Endothelial cell of umbilical vein (primary cell): ENCODE results near the gene VSTM4. TPM values are rescaled to one million over a fixed set of nuclear protein-coding genes. Genes with fewer than 3 reads are reported as not detected.

ENCODE experiments used
- BruUV-seq: library from RNA; stranded (reverse); fragments of 400-500 nt; replicated peaks from 2 replicates; lab custom pipeline; 2021; lab: Mats Ljungman, UMichigan
- CTCF ChIA-PET: fragments of 300-600, 350-600 bp; sonication (Branson Sonifier 250); formaldehyde crosslinking; loops from one replicate; lab custom pipeline; 2021; ENCODE audit warnings: antibody characterized with exemption, inconsistent platforms; lab: Charles Lee
- POLR2A ChIA-PET: fragments of 300-600, 350-600 bp; sonication (Branson Sonifier 250); formaldehyde crosslinking; loops from one replicate; lab custom pipeline; 2021; ENCODE audit warnings: antibody characterized with exemption, inconsistent platforms; lab: Charles Lee
- DNase-seq: peaks from one replicate; pipeline ENCODE4 v3.0.0-alpha.2; 2011; ENCODE audit warnings: low read depth, low spot score
- FAIRE-seq: peaks from 2 replicates; lab custom pipeline; 2011; peaks lifted over from hg19 to GRCh38; lab: Jason Lieb, UNC
- H2AFZ ChIP-seq: 2 replicates; pipeline ENCODE4 v1.6.0; 2012; ENCODE audit warnings: low read depth, low read length, control low read depth, inconsistent platforms
- H3K27ac ChIP-seq: 2 replicates; pipeline ENCODE4 v1.5.1; 2011; ENCODE audit warnings: low read depth, mild to moderate bottlenecking, control low read depth, low read length, moderate library complexity; ENCODE audit not compliant: insufficient read depth
- H3K27me3 ChIP-seq, 2 experiments: 2 replicates each; pipeline versions ENCODE4 v1.6.0 to v1.6.1; 2011; ENCODE audit warnings: low read length in 2 of 2, mixed read lengths in 1 of 2; ENCODE audit not compliant: control insufficient read depth in 2 of 2, insufficient read depth in 2 of 2
- H3K36me3 ChIP-seq, 2 experiments: 2 replicates in 1 of 2; 3 replicates in 1 of 2; pipeline ENCODE4 v1.5.1; 2011; ENCODE audit warnings: low read length in 2 of 2, mild to moderate bottlenecking in 1 of 2, moderate library complexity in 1 of 2; ENCODE audit not compliant: control insufficient read depth in 2 of 2, insufficient read depth in 2 of 2; ENCODE audit errors: extremely low read depth in 1 of 2
- H3K4me1 ChIP-seq: 3 replicates; pipeline ENCODE4 v1.5.1; 2011; ENCODE audit warnings: mild to moderate bottlenecking, low read length; ENCODE audit not compliant: control insufficient read depth, insufficient read depth; ENCODE audit errors: extremely low read depth
- H3K4me2 ChIP-seq: 2 replicates; pipeline ENCODE4 v1.6.1; 2011; ENCODE audit warnings: low read length, control low read depth, mixed read lengths; ENCODE audit not compliant: insufficient read depth
- H3K4me3 ChIP-seq, 3 experiments: fragments of 200-600 bp in 1 of 3; sonication (generic), shearing (Covaris generic) in 1 of 3; replicated peaks in 1 of 3; 2 replicates each; pipeline ENCODE4 v1.5.1; 2011 to 2016; ENCODE audit warnings: control low read depth in 3 of 3, low read length in 3 of 3, mild to moderate bottlenecking in 2 of 3, inconsistent platforms in 1 of 3, low read depth in 1 of 3, moderate library complexity in 1 of 3; ENCODE audit not compliant: insufficient read depth in 1 of 3
- H3K79me2 ChIP-seq: 2 replicates; pipeline ENCODE4 v1.6.0; 2012; ENCODE audit warnings: low read length, inconsistent platforms; ENCODE audit not compliant: control insufficient read depth, insufficient read depth
- H3K9ac ChIP-seq: replicated peaks from 2 replicates; pipeline ENCODE3; 2011; ENCODE audit warnings: low read length, control low read depth; ENCODE audit not compliant: insufficient read depth; ENCODE audit errors: extremely low read depth
- H3K9me1 ChIP-seq: replicated peaks from 3 replicates; pipeline ENCODE4 v1.6.0; 2011; ENCODE audit warnings: mild to moderate bottlenecking, low read length; ENCODE audit not compliant: control insufficient read depth, insufficient read depth; ENCODE audit errors: extremely low read depth
- H3K9me3 ChIP-seq: replicated peaks from 2 replicates; pipeline ENCODE4 v1.5.1; 2012; ENCODE audit warnings: low read length, inconsistent platforms; ENCODE audit not compliant: control insufficient read depth, insufficient read depth
- H4K20me1 ChIP-seq: replicated peaks from 2 replicates; pipeline ENCODE3; 2011; ENCODE audit warnings: mild to moderate bottlenecking, low read length; ENCODE audit not compliant: control insufficient read depth, insufficient read depth; ENCODE audit errors: extremely low read depth
- CTCF ChIP-seq, 2 donors: IDR thresholded peaks; 1 replicate in 1 of 2; 2 replicates in 1 of 2; pipeline ENCODE4 v1.5.1; 2011; ENCODE audit warnings: low read length in 2 of 2, mild to moderate bottlenecking in 2 of 2, moderate library complexity in 2 of 2, control low read depth in 1 of 2, inconsistent platforms in 1 of 2, low read depth in 1 of 2; ENCODE audit not compliant: insufficient read depth in 1 of 2; ENCODE audit errors: extremely low read depth in 1 of 2
- EZH2 ChIP-seq: IDR thresholded peaks from 2 replicates; pipeline ENCODE4 v1.6.1; 2012; ENCODE audit warnings: borderline replicate concordance, low read depth, mild to moderate bottlenecking, moderate library complexity, low read length, inconsistent platforms; ENCODE audit not compliant: severe bottlenecking
- FOS ChIP-seq: IDR thresholded peaks from 2 replicates; pipeline ENCODE4 v1.6.1; 2011; ENCODE audit warnings: mild to moderate bottlenecking, low read length, moderate library complexity, borderline replicate concordance; ENCODE audit not compliant: insufficient read depth
- GATA2 ChIP-seq: IDR thresholded peaks from 2 replicates; pipeline ENCODE4 v1.7.0; 2011; ENCODE audit warnings: low read depth, mild to moderate bottlenecking, moderate library complexity, mixed read lengths, low read length; ENCODE audit not compliant: insufficient read length, insufficient read depth
- JUN ChIP-seq: IDR thresholded peaks from 2 replicates; pipeline ENCODE4 v1.6.1; 2011; ENCODE audit warnings: borderline replicate concordance, low read depth; ENCODE audit not compliant: insufficient read length, insufficient read depth
- MAX ChIP-seq: IDR thresholded peaks from 2 replicates; pipeline ENCODE4 v1.6.1; 2011; ENCODE audit not compliant: insufficient read depth, insufficient read length
- MYC ChIP-seq: IDR thresholded peaks from one replicate; pipeline ENCODE4 v1.6.1; 2011; ENCODE audit warnings: mild to moderate bottlenecking, low read depth, low read length
- POLR2A ChIP-seq: IDR thresholded peaks from 2 replicates; pipeline ENCODE4 v1.6.1; 2012; ENCODE audit warnings: low read depth, mild to moderate bottlenecking, control low read depth, low read length
- POLR2AphosphoS5 ChIP-seq: IDR thresholded peaks from 2 replicates; pipeline ENCODE4 v1.6.1; 2012; ENCODE audit warnings: low read depth, mild to moderate bottlenecking, control low read depth, low read length, moderate library complexity; ENCODE audit not compliant: insufficient read depth
- dilution Hi-C: fragments of 300-500 bp; cut with MboI; formaldehyde crosslinking; loops from one replicate; pipeline ENCODE4 v1.15.0; 2019; ENCODE audit warnings: low sequenced_read_pairs; ENCODE audit not compliant: extremely low pct_ligation_motif_present
- intact Hi-C: fragments of 100-400 bp; cut with micrococcal nuclease; formaldehyde crosslinking; loops from one replicate; pipeline ENCODE4 v1.10.0; 2022
- polyA plus RNA-seq, 4 experiments: library from polyadenylated mRNA; depleted of rRNA in 3 of 4; stranded (reverse) in 3 of 4; unstranded in 1 of 4; fragments of >200 nt; gene quantifications; 2 replicates each; pipeline versions ENCODE4 v1.2.1 to v1.2.3, GENCODE V29; 2011 to 2012; ENCODE audit warnings: missing spikeins in 1 of 4
- total RNA-seq: library from RNA; stranded (reverse); gene quantifications from 2 replicates; pipeline ENCODE4 v1.2.3, GENCODE V29; 2021

The VSTM4 gene
- total and polyA plus RNA-seq, 2 donors (not counting 3 experiments of a cell fraction or from before 2014, with no cell fraction given), result 0.07 TPM

- H3K79me2 ChIP-seq, result no peaks in the 10 kb centered on the region
- no peak for DNase-seq
- H3K27ac ChIP-seq, result no peak overlapping the region
- no peaks in the 10 kb centered on the region for H3K36me3 ChIP-seq
- no peak for FAIRE-seq
- intact Hi-C loops (no loop called here), dilution Hi-C loops (no loop called here)
- POLR2A ChIA-PET, result no interaction called here
- no peaks in the 10 kb centered on the region for H4K20me1 ChIP-seq
- no peaks in the 10 kb centered on the region for H3K9me1 ChIP-seq
- H3K4me3 ChIP-seq, result no peak overlapping the region
- H3K9ac ChIP-seq, result no peak overlapping the region
- TF ChIP-seq POLR2A (no peak), FOS (no peak), GATA2 (no peak), MYC (no peak), EZH2 (no peak), POLR2AphosphoS5 (no peak), CTCF (IDR thresholded peaks at IDR 0.05; ENCODE audit: extremely low read depth in 1 of 2, insufficient read depth in 1 of 2, low read depth in 1 of 2, low read length in 2 of 2) (no peak), MAX (no peak), JUN (no peak)
- no peaks in the 10 kb centered on the region for H3K4me1 ChIP-seq
- no TSS peak for BruUV-seq
- H3K27me3 ChIP-seq, result no peaks in the 10 kb centered on the region
- H3K4me2 ChIP-seq, result no peak overlapping the region
- H3K9me3 ChIP-seq, result no peaks in the 10 kb centered on the region
- CTCF ChIA-PET, result no interaction called here
- H2AFZ ChIP-seq, result no peak overlapping the region
Observed at GRCh38 chr10:49068209-49068608, 47.1 kb downstream of the VSTM4 start.
